GM19372 (cell line): ENCODE measurements around the gene BCAS3.
"Not testable (repeated sequence)": the region's sequence is repeated elsewhere in the genome, so short reads cannot be mapped to it uniquely, and the experiment has no call there.

Source experiments
- ATAC-seq: cut with Tn5 transposase; IDR thresholded peaks from one replicate; pipeline ENCODE4 v1.9.1; 2021; ENCODE audit warnings: mild to moderate bottlenecking, low read depth, moderate library complexity; ENCODE audit not compliant: unreplicated experiment

The BCAS3 gene

GRCh38 chr17:61143026-61143425, 465.4 kb downstream of the BCAS3 start:
- ATAC-seq, result no peak

DNA sequence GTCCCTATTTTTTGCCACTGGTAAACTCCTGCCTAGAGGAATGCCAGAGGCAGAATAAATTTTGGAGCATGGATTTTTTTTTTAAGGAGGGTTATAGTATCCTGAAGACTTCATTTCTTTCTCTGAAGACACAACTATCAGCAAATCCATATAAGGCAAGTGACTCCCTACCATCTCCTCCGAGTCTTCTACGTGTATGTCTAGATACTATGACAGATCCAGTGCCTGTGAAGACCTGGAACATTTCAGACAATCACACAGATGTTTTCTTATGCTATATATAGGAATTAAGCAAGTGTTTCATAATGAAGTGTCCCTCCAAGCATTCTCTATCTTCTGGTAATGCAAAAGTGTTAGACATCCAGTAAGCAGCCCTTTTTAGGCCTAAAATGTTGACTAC, 466.5 kb downstream of the BCAS3 start:
- ATAC-seq, result no peak

GRCh38 chr17:61144617-61145564, 467.2 kb downstream of the BCAS3 start:
- no peak for ATAC-seq

- ATAC-seq, result not testable (repeated sequence)
Observed at GRCh38 chr17:61146833-61147232, 469.2 kb downstream of the BCAS3 start.

DNA sequence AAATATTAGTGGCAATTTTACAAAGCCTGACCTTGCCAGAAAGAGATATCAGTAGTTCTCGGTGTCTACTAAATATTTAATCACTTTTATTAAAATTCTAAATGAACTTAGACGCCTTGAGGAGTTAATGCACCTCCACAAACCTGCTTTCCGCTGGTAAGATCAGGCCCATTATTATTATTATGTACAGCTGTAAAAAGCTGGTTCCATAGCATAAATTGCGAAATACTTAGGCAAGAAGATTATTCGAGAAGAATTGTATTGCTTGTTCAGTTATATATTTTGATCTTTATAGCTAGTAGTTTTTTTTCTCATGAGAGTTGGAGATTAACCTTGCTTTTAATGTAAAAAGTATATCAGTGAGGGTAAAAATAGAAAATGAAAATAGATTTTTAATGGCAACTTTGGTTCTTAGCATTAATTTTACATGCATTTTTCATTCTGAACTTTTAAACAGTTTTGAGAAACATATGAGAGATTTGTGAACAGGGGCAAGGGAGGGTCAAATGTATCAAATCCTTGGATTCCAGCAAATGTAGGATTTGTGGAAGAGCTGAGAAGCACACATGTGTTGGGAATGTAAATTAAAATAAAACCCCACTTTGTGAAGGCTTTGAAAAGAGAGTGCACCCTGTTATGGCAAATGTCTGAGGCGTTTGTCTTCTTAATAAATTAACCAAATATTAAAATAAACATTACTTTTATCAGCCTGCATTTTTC, 471.6 kb downstream of the BCAS3 start:
- ATAC-seq, result no peak

DNA sequence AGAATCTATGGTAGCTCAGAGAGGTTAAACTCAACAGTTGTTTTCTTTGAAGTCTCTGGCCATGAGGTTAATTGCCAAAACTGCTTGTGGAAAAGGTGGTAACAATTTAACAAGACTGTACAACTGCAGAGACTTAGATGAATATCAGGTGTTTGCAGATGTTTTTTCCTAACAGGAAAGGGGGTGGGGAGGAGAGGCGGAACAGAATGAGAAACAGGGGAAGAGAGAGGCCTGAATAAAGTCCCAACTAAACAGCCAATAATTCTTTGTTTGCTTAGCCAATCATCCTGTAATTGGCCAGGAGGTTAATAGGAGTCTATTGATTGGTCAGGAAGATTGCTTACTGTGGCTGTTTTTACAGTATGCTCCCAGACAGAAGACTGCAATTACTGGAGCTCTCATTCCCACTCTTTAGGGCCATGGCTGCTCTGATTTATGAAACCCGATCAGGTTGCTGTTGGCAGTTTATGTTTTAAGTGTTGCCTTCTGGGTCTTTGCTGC, 472.3 kb downstream of the BCAS3 start:
- no peak for ATAC-seq

DNA sequence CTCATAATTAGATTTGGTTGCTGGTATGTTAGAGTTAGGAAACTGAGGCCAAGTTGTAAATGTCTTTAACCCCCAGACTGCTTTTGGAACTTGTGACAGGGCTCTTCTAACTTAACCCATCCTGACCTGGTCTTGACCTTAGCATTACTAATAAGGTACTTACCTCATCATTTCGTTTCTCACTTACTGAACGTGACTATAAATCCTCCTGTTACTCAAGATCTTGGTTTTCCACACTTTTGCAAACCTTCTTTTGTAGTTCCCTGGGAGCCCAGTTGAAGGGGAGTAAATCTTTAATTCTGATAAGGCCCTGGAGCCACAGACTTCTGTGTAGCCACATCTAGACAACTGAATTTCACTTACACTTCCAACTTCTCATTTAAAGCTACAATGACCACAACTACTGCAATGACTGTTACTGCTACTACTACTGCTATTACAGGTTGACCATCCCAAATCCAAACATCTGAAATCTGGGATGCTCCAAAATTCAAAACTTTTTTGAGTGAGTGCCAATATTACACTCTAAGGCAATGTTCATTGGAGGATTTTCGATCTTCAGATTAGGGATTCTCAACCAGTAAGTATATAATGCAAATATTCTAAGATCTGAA, 473.1 kb downstream of the BCAS3 start:
- ATAC-seq, result no peak

GRCh38 chr17:61152898-61153297, 475.2 kb downstream of the BCAS3 start:
- no peak for ATAC-seq

- no peak for ATAC-seq
Observed at GRCh38 chr17:61155590-61156237, 478.1 kb downstream of the BCAS3 start.

DNA sequence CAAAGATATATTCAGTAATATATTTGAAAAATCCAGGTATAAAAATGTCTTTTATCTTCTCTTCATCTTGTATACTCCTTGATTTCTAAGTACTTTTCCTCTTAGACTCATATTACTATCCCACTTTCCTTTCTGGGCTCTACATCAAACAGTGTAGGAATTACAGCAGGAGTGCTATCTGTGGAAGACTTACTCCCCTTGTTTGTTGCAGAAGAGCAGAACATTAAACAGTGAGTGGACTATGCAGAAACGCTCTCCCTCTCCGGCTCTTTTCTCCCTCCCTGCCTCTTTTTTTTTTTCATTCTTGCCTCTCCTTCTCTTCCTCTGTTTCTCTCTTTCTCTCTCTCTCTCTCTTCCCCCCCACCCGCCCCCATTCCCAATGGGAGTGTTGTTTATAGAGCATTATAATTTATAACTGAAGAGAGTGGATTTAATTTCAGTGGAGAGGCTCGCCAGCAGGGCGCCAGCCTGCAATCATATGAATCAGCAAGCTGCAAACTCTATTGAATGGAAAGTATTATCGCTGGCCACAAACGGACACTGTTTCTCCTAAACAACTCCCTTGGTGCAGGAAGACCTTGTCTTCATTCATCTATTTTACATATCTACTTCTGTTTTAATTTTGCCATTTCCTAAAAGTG, 479.7 kb downstream of the BCAS3 start:
- no peak for ATAC-seq

DNA sequence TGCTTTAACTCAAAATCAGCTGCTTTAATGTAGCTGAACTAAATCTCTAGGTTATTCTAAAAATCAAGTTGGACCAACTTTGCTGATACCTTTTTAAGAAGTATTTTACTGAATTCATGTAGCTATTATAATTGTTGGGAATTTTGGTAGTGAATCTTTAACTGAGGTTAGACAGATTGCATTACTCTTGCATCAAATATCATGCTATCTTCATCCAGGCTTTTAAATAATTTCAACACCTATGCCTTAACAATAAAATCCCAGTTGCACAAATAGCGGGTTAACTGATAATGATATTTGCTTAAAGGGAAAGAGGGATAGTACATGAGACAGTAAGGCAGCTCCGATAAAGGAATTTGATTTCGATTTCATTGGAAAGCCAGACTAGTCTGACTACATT, 480.7 kb downstream of the BCAS3 start:
- no peak for ATAC-seq

GRCh38 chr17:61159221-61159814, 481.7 kb downstream of the BCAS3 start:
- no peak for ATAC-seq

GRCh38 chr17:61160204-61160603, 482.6 kb downstream of the BCAS3 start:
- ATAC-seq, result no peak

GRCh38 chr17:61160789-61161445, 483.3 kb downstream of the BCAS3 start:
- no peak for ATAC-seq

GRCh38 chr17:61161615-61162134, 484.0 kb downstream of the BCAS3 start:
- ATAC-seq, result no peak

DNA sequence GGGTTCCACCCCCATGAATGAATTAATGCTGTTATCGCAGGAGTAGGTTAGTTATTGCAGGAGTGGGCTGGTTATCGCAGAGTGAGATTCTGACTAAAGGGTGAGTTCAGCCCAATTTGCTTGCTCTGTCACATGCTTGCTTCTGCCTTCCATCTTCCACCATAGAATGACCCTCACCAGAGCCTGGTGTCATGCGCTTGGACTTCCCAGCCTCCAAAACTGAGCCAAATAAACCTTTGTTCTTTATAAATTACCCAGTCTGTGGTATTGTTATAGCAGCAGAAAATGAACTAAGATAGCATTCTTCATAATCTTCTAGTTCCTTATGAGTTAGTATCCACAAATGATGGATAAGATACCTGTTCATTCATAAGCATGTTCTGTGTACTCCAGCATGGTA, 486.9 kb downstream of the BCAS3 start:
- ATAC-seq, result no peak

- no peak for ATAC-seq
Observed at GRCh38 chr17:61167075-61167474, 489.4 kb downstream of the BCAS3 start.

DNA sequence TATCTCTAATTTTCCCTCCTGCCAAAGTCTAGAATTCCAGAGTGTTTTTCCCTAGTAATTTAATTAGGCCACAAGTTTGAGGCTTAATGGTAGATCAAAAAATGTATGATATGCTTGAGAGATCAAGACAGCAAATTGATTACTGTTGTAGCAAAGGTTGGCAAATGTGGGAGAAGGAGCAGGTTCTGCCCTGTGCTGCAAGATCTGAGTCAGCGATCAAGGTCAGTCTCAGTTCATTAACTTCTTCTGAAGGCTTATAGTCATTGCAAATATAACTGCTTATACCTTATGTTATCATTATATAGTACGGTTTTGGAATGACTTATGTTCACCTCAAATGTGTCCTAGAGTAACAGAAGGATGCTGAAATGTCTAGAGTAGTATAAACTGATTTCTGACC, 490.9 kb downstream of the BCAS3 start:
- ATAC-seq, result no peak

DNA sequence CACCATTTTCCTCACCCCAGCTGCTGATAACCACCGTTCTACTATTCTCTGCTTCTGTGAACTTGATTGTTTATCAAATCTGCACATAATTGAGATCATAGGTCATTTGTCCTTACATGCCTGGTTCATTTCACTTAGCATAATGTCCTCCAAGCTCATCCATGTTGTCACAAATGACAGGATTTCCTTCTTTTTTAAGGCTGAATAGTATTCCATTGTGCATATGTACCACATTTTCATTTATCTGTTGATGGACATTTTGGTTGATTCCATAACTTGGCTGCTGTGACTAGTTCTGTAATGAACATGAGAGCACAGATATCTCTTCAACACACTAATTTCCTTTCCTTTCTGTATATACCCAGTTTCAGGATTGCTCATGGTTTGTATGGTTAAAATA, 496.7 kb downstream of the BCAS3 start:
- no peak for ATAC-seq
